HFF-Myc (cell line): Measurements from ENCODE around the gene STK32A.

Source experiments
- DNase-seq: peaks from one replicate; pipeline ENCODE4 v3.0.0-alpha.2; 2011; ENCODE audit warnings: low read depth; ENCODE audit errors: extremely low read depth
- H3K4me3 ChIP-seq: replicated peaks from 2 replicates; pipeline ENCODE4 v1.5.1; 2011; ENCODE audit warnings: low read depth, mild to moderate bottlenecking, control low read depth, low read length
- CTCF ChIP-seq: IDR thresholded peaks from 2 replicates; pipeline ENCODE4 v1.5.1; 2012; ENCODE audit warnings: mild to moderate bottlenecking, low read depth, low read length, control low read depth; ENCODE audit errors: missing control alignments

The STK32A gene

GRCh38 chr5:147407094-147407681 is 172.4 kb downstream of the STK32A start:
- no peak for TF ChIP-seq CTCF
- no peak overlapping the region for H3K4me3 ChIP-seq
- no peak for DNase-seq

- no peak overlapping the region for H3K4me3 ChIP-seq
- no peak for TF ChIP-seq CTCF
- DNase-seq = no peak
Measured at GRCh38 chr5:147408980-147409379, 174.2 kb downstream of the STK32A start.

GRCh38 chr5:147410496-147411358 is 175.9 kb downstream of the STK32A start:
- DNase-seq = no peak
- TF ChIP-seq CTCF = no peak
- H3K4me3 ChIP-seq = no peak overlapping the region

GRCh38 chr5:147411359-147412319 is 176.8 kb downstream of the STK32A start:
- DNase-seq = no peak
- no peak overlapping the region for H3K4me3 ChIP-seq
- no peak for TF ChIP-seq CTCF

- TF ChIP-seq CTCF = no peak
- no peak overlapping the region for H3K4me3 ChIP-seq
- DNase-seq = no peak
Measured at GRCh38 chr5:147412561-147412960, 177.7 kb downstream of the STK32A start.

- TF ChIP-seq CTCF = no peak
- no peak overlapping the region for H3K4me3 ChIP-seq
- no peak for DNase-seq
Measured at GRCh38 chr5:147413266-147413665, 178.4 kb downstream of the STK32A start.
